B cell (primary cell): Measurements from ENCODE around the gene URB1. TPM values are rescaled to one million over a fixed set of nuclear protein-coding genes. Genes with fewer than 3 reads are reported as not detected.

Experiments used
- ATAC-seq: fragments of 200-7000 bp; cut with Tn5 transposase; one replicate; pipeline ENCODE4 v1.10.0; 2021; ENCODE audit warnings: low read depth, mild to moderate bottlenecking, moderate number of reproducible peaks, moderate library complexity
- CTCF ChIA-PET: fragments of 350-600 bp; sonication (Branson Sonifier 250); formaldehyde crosslinking; loops from one replicate; lab custom pipeline; 2021; ENCODE audit warnings: antibody characterized with exemption, inconsistent platforms; lab: Charles Lee
- POLR2A ChIA-PET: fragments of 350-600 bp; sonication (Branson Sonifier 250); formaldehyde crosslinking; loops from one replicate; lab custom pipeline; 2021; ENCODE audit warnings: antibody characterized with exemption; lab: Charles Lee
- DNase-seq: peaks from one replicate; pipeline ENCODE4 v3.0.0; 2013
- H2AFZ ChIP-seq: 2 replicates; pipeline ENCODE4 v1.6.1; 2012; ENCODE audit warnings: mild to moderate bottlenecking, low read depth, low read length; ENCODE audit not compliant: insufficient read depth, poor library complexity, severe bottlenecking
- H3K27ac ChIP-seq, 2 donors: 1 replicate in 1 of 2; 2 replicates in 1 of 2; pipeline ENCODE4 v1.5.1; 2012 to 2013; ENCODE audit warnings: low read length in 2 of 2, mild to moderate bottlenecking in 2 of 2, moderate library complexity in 1 of 2
- H3K27me3 ChIP-seq, 4 experiments: fragments of 200-600 bp in 1 of 4; sonication (generic) in 1 of 4; replicated peaks in 1 of 4; 1 replicate in 2 of 4; 2 replicates in 2 of 4; pipeline versions ENCODE4 v1.6.1 to v1.7.0; 2013 to 2016; ENCODE audit warnings: low read length in 3 of 4, mild to moderate bottlenecking in 2 of 4, mixed read lengths in 1 of 4, moderate library complexity in 1 of 4; ENCODE audit not compliant: insufficient read depth in 4 of 4, control insufficient read depth in 3 of 4; ENCODE audit errors: control extremely low read depth in 1 of 4
- H3K36me3 ChIP-seq, 2 experiments: replicated peaks in 1 of 2; 1 replicate in 1 of 2; 2 replicates in 1 of 2; pipeline versions ENCODE4 v1.6.1 to v1.7.1; 2013; ENCODE audit warnings: low read length in 1 of 2; ENCODE audit not compliant: insufficient read depth in 2 of 2, control insufficient read depth in 1 of 2; ENCODE audit errors: control extremely low read depth in 1 of 2, extremely low read depth in 1 of 2
- H3K4me1 ChIP-seq, 2 donors: fragments of 200-600 bp in 1 of 2; sonication (generic) in 1 of 2; 1 replicate in 1 of 2; 2 replicates in 1 of 2; pipeline versions ENCODE4 v1.5.1 to v1.6.1; 2013 to 2017; ENCODE audit warnings: low read length in 2 of 2; ENCODE audit not compliant: control insufficient read depth in 2 of 2, insufficient read depth in 2 of 2
- H3K4me2 ChIP-seq: replicated peaks from 2 replicates; pipeline ENCODE3; 2012; ENCODE audit warnings: mild to moderate bottlenecking, low read depth, low read length; ENCODE audit not compliant: poor library complexity, severe bottlenecking
- H3K4me3 ChIP-seq, 5 experiments: fragments of 200-600 bp in 1 of 5; sonication (generic) in 1 of 5; 1 replicate in 3 of 5; 2 replicates in 2 of 5; pipeline versions ENCODE4 v1.5.1 to v1.7.0; 2011 to 2016; ENCODE audit warnings: low read length in 4 of 5, mild to moderate bottlenecking in 4 of 5, low read depth in 2 of 5, control low read depth in 1 of 5, moderate library complexity in 1 of 5; ENCODE audit not compliant: insufficient read depth in 1 of 5; ENCODE audit errors: control extremely low read depth in 1 of 5, extremely low read depth in 1 of 5
- H3K79me2 ChIP-seq: fragments of 200-600 bp; sonication (generic); one replicate; pipeline ENCODE4 v1.6.0; 2016; ENCODE audit warnings: low read length; ENCODE audit not compliant: control insufficient read depth, insufficient read depth
- H3K9ac ChIP-seq: fragments of 200-600 bp; sonication (generic); 2 replicates; pipeline ENCODE4 v1.6.1; 2017; ENCODE audit warnings: mild to moderate bottlenecking, low read length, moderate library complexity
- H3K9me3 ChIP-seq, 3 donors: one replicate each; pipeline versions ENCODE4 v1.6.1 to v1.7.1; 2013; ENCODE audit warnings: low read length in 2 of 3; ENCODE audit not compliant: control insufficient read depth in 2 of 3, insufficient read depth in 1 of 3; ENCODE audit errors: control extremely low read depth in 1 of 3
- H4K20me1 ChIP-seq: 2 replicates; pipeline ENCODE4 v1.6.0; 2012; ENCODE audit warnings: mild to moderate bottlenecking, low read length; ENCODE audit not compliant: insufficient read depth, control insufficient read depth, poor library complexity, severe bottlenecking
- H3K27ac Mint-ChIP-seq: one replicate; pipeline ENCODE4 v1.8.0; 2021; ENCODE audit warnings: mixed read lengths
- H3K27me3 Mint-ChIP-seq: one replicate; pipeline ENCODE4 v1.8.0; 2021; ENCODE audit warnings: mixed read lengths
- H3K4me1 Mint-ChIP-seq: one replicate; pipeline ENCODE4 v1.8.0; 2021; ENCODE audit warnings: mixed read lengths
- H3K4me3 Mint-ChIP-seq: one replicate; pipeline ENCODE4 v1.8.0; 2021; ENCODE audit warnings: mixed read lengths
- H3K9me3 Mint-ChIP-seq: one replicate; pipeline ENCODE4 v1.8.0; 2022; ENCODE audit warnings: mixed read lengths; ENCODE audit not compliant: insufficient read depth
- EZH2 ChIP-seq: IDR thresholded peaks from 2 replicates; pipeline ENCODE4 v1.6.1; 2012; ENCODE audit warnings: borderline replicate concordance, low read depth, mild to moderate bottlenecking, moderate library complexity, low read length; ENCODE audit not compliant: insufficient read depth, poor library complexity, severe bottlenecking
- WGBS: methylation state at CpG from one replicate; pipeline ENCODE4 v1.1.5; 2013; ENCODE audit warnings: missing lambda C conversion rate; ENCODE audit not compliant: insufficient coverage; 5-methylcytosine and 5-hydroxymethylcytosine counted together
- intact Hi-C: fragments of 100-400 bp; cut with micrococcal nuclease; formaldehyde crosslinking; loops from one replicate; pipeline ENCODE4 v1.10.0; 2022
- polyA plus RNA-seq: library from polyadenylated mRNA; depleted of rRNA; stranded (reverse); fragments of >200 nt; gene quantifications from 2 replicates; pipeline ENCODE4 v1.2.3, GENCODE V29; 2012
- total RNA-seq, 2 donors: library from RNA; stranded (reverse); fragments of 120-200 nt in 1 of 2; gene quantifications; 1 replicate in 1 of 2; 2 replicates in 1 of 2; pipeline versions ENCODE4 v1.2.3 to v1.2.4, GENCODE V29; 2013 to 2022
- TF ChIP-seq, protein P1 (sequence below): fragments of 200-600 bp; IDR thresholded peaks from one replicate; pipeline ENCODE4 v1.8.0; 2022; ENCODE audit warnings: antibody characterized with exemption, mild to moderate bottlenecking

URB1 gene
- total and polyA plus RNA-seq, 2 donors (not counting 1 experiment from before 2014, with no cell fraction given): 4.7 to 15.2 TPM

DNA sequence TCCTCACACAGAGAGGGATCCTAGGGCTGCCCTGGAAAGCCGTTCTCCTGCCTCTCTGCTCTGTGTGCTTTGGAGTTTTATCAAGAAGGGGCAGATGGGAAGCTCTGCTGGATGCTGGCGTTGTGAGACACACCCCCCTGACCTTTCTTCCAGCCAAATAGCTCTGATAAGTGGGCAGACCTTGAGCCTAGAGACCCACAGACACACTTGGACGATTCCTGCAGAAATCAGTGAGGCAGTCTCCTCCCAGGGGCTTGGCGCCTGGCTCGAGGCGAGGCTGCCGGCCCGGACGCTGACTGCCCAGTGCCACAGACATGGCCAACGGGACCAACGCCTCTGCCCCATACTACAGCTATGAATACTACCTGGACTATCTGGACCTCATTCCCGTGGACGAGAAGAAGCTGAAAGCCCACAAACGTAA is 94.1 kb downstream of the URB1 start, which contains the start of gene MRAP:
TSS of gene MRAP (plus strand) at position 198 of the 424 bp plus-strand sequence. CDS start at position 315, 117 bp downstream.
- H3K4me1 Mint-ChIP-seq: no peaks in the 10 kb centered on the region
- DNase-seq: no peak
- Histone ChIP-seq H4K20me1 (no peaks in the 10 kb centered on the region), H3K9ac (no peak within 1 kb of the TSS), H3K4me1 (no peaks in the 10 kb centered on the region), H3K4me3 (no peak within 1 kb of the TSS), H3K4me2 (no peak within 1 kb of the TSS), H2AFZ (no peak within 1 kb of the TSS), H3K27ac (no peak within 1 kb of the TSS), H3K79me2 (no peaks in the 10 kb centered on the region), H3K27me3 (no peaks in the 10 kb centered on the region), H3K9me3 (no peaks in the 10 kb centered on the region), H3K36me3 (no peaks in the 10 kb centered on the region)
- ATAC-seq: no peak
- H3K27me3 Mint-ChIP-seq: no peaks in the 10 kb centered on the region
- no peaks in the 10 kb centered on the region for H3K9me3 Mint-ChIP-seq
- no peak within 1 kb of the TSS for H3K4me3 Mint-ChIP-seq
- intact Hi-C loops: no loop called here
- CTCF ChIA-PET: no interaction called here
- TF ChIP-seq, protein P1, sequence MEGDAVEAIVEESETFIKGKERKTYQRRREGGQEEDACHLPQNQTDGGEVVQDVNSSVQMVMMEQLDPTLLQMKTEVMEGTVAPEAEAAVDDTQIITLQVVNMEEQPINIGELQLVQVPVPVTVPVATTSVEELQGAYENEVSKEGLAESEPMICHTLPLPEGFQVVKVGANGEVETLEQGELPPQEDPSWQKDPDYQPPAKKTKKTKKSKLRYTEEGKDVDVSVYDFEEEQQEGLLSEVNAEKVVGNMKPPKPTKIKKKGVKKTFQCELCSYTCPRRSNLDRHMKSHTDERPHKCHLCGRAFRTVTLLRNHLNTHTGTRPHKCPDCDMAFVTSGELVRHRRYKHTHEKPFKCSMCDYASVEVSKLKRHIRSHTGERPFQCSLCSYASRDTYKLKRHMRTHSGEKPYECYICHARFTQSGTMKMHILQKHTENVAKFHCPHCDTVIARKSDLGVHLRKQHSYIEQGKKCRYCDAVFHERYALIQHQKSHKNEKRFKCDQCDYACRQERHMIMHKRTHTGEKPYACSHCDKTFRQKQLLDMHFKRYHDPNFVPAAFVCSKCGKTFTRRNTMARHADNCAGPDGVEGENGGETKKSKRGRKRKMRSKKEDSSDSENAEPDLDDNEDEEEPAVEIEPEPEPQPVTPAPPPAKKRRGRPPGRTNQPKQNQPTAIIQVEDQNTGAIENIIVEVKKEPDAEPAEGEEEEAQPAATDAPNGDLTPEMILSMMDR: no peak
- TF ChIP-seq EZH2: no peak
- WGBS: 98% methylated on average over 13 of the region's 14 CpGs
- no peak within 1 kb of the TSS for H3K27ac Mint-ChIP-seq
- POLR2A ChIA-PET: no interaction called here

DNA sequence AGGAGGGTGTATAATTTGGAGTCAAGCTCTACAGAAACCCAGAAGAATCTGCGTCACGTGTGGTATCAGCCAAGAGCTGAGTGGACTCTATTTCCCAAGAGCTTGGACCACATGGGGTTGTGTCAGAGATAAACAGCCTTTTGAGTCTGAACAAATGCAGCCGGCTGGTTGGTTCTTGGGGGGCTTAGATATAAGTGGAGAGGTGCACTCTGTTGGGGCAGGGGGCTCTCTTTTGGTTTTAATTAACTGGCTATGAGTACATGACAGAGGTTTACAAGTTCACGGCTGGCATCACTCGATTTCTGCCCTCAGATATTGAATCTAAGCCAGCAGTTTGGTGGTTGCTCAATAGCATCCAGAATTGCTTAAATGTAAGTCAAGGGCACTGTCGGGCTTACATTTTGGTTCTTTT is 94.7 kb downstream of the URB1 start:
- CTCF ChIA-PET: no interaction called here
- no peaks in the 10 kb centered on the region for H3K4me1 Mint-ChIP-seq
- ATAC-seq: no peak

More for the DNA sequence above, 94.7 kb downstream of the URB1 start:
- no peaks in the 10 kb centered on the region for H4K20me1 ChIP-seq
- H3K9me3 ChIP-seq: no peaks in the 10 kb centered on the region
- H3K36me3 ChIP-seq: no peaks in the 10 kb centered on the region
- Mint-ChIP-seq H3K27me3 (no peaks in the 10 kb centered on the region), H3K9me3 (no peaks in the 10 kb centered on the region), H3K4me3 (no peak overlapping the region), H3K27ac (no peak overlapping the region)
- H3K27ac ChIP-seq: no peak overlapping the region
- H3K4me3 ChIP-seq: no peak overlapping the region
- WGBS: 97% methylated on average over 3 of the region's 6 CpGs
- no peak overlapping the region for H3K4me2 ChIP-seq
- intact Hi-C loops: no loop called here
- no peak for DNase-seq
- no peaks in the 10 kb centered on the region for H3K79me2 ChIP-seq
- H3K4me1 ChIP-seq: no peaks in the 10 kb centered on the region
- no peak for TF ChIP-seq EZH2
- TF ChIP-seq, protein P1: no peak
- no peak overlapping the region for H3K9ac ChIP-seq
- no peaks in the 10 kb centered on the region for H3K27me3 ChIP-seq
- POLR2A ChIA-PET: no interaction called here
- H2AFZ ChIP-seq: no peak overlapping the region
